ENCODE results near the gene LPCAT3. TPM values are rescaled to one million over a fixed set of nuclear protein-coding genes. Genes with fewer than 3 reads are reported as not detected.

LPCAT3 gene
- total RNA-seq, 3 donors from 2014 or later, result 79.8 to 121 (median 102) TPM

DNA sequence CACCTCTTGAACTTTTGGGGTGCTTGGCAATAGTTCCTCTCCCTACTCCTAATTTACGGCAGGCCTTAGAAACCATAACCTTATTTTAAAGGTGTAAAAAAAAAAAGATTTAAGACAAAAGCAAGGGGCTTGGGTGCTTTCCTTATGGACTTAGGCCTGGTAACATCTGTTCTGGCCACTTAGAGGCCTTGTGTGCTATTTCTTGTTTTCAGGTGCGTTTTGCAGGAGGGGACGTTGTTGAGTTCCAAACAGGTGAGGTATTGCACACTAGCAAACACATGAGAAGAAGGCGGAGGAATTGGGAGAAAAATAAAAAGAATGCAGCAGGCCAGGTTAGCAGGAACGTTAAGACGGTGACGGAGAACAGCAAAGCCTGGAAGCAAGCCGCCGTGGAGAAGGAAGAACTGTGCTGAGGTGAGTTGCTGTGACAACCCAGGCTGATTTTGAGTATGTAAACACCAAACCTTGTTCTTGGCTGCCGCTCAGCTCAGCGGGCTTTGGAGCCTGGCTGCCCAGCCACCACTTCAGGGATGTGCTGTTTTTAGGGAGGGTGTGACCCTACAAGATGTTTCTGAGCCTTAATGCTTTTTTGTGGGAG, 30.2 kb downstream of the LPCAT3 start:
- TF ChIP-seq, protein P1, sequence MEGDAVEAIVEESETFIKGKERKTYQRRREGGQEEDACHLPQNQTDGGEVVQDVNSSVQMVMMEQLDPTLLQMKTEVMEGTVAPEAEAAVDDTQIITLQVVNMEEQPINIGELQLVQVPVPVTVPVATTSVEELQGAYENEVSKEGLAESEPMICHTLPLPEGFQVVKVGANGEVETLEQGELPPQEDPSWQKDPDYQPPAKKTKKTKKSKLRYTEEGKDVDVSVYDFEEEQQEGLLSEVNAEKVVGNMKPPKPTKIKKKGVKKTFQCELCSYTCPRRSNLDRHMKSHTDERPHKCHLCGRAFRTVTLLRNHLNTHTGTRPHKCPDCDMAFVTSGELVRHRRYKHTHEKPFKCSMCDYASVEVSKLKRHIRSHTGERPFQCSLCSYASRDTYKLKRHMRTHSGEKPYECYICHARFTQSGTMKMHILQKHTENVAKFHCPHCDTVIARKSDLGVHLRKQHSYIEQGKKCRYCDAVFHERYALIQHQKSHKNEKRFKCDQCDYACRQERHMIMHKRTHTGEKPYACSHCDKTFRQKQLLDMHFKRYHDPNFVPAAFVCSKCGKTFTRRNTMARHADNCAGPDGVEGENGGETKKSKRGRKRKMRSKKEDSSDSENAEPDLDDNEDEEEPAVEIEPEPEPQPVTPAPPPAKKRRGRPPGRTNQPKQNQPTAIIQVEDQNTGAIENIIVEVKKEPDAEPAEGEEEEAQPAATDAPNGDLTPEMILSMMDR (IDR thresholded peaks at IDR 0.05), result no peak
- intact Hi-C loops (cut with DNase I, micrococcal nuclease), result no loop called here
- peaks cover 15% of the 10 kb centered on the region for H3K4me1 ChIP-seq (ENCODE audit: low read depth)
- no peaks in the 10 kb centered on the region for H3K36me3 ChIP-seq (ENCODE audit: low read depth)
- no peak overlapping the region for H3K4me3 ChIP-seq
- H3K9me3 ChIP-seq, result no peaks in the 10 kb centered on the region
- ATAC-seq (peak; percentile 90), DNase-seq (peak; percentile 60 to 70 (median 66))

DNA sequence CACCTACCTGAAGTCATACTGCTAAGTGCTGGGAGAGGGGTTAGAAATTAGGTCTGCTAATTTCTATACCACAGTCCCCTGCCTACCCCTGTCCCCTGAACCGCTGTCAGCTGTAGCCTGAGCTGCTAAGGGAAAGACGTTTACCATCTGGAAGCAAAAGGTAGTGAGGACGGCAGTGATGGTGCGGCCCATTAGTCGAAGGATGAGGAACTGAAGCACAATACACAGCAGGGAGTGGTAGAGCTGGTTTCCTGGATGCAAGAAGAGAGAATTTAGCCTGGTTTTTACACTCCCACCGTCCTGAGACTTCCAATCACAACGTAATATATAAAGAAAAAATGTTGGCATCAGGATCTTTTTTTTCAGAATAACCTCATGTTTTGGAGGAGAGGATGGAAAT, 35.7 kb downstream of the LPCAT3 start:
- DNase-seq, result no peak
- no peak for ATAC-seq
- no peaks in the 10 kb centered on the region for H3K36me3 ChIP-seq (ENCODE audit: low read depth)
- TF ChIP-seq, protein P1 (IDR thresholded peaks at IDR 0.05), result no peak
- H3K4me1 ChIP-seq (ENCODE audit: low read depth), result peaks cover 5% of the 10 kb centered on the region
- H3K9me3 ChIP-seq, result no peaks in the 10 kb centered on the region
- intact Hi-C loops (cut with DNase I, micrococcal nuclease), result no loop called here
- no peak overlapping the region for H3K4me3 ChIP-seq

DNA sequence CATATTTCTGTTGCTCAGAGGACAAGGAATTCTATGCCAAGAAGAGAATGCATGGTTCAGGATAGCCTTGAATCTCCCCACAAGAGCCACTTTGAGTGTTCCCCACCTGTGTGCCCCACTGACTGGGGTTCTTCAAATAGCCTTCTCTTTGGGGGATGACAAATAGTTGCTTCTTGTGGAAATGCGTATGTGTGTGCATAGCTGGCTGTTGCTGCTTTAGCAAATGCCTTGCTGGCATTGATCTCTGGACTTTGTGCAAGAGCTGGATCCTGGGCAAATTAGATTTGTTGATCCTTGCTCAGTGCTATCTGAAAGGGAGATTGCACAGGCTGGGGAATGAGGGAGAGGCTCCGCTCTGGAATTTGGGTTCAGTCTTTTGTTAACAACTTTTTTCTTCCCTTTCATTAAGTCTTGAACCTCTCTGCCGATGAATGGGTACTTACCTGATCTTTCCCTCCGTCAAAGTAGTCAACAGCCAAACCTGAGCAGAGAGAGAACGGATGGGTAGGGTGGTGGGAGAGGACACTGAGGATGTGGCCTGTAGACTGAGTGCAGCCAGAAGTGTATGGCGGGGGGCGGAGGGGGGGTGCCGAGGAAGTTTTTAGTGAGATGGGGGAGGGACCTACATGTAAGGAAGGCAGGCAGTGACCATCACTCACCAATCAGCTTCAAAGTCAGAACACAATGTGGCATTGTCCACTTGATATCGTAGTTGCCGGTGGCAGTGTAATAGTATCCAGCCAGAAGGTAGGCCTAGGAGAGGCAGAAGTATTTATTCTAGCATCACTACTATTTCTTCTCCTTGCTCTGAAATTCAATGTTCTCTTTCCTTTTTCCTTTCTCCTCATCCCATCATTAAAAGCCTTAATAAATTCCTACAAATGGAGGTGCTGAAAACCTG, 36.9 kb downstream of the LPCAT3 start:
- no peak for ATAC-seq

DNA sequence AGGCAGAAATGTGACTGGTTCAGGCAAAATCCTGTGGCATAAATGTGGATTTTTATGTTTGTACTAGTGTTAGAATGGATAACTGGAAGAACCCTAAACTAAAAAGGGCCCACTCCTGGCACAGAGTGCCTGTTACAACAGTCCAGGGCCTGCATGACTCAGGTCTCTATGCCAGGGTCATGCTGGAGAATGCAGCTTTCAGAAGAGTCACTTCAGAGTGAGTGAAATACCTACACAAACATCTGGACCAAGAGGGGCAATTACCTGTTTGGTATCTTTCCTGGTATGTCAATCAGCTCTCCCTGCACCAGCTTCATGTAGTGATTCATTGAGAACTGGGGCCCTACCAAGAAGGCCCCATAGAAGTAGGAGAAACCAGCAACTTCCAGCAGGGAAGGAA, 37.5 kb downstream of the LPCAT3 start:
- Histone ChIP-seq H3K4me1 (ENCODE audit: low read depth) (peaks cover 5% of the 10 kb centered on the region), H3K36me3 (ENCODE audit: low read depth) (no peaks in the 10 kb centered on the region), H3K4me3 (no peak overlapping the region), H3K9me3 (no peaks in the 10 kb centered on the region)
- intact Hi-C loops (cut with DNase I, micrococcal nuclease), result no loop called here
- no peak for ATAC-seq
- no peak for DNase-seq
- TF ChIP-seq, protein P1 (IDR thresholded peaks at IDR 0.05), result no peak

More for the DNA sequence above, 36.9 kb downstream of the LPCAT3 start:
- TF ChIP-seq, protein P1 (IDR thresholded peaks at IDR 0.05), result no peak
- Histone ChIP-seq H3K9me3 (no peaks in the 10 kb centered on the region), H3K36me3 (ENCODE audit: low read depth) (no peaks in the 10 kb centered on the region), H3K4me3 (no peak overlapping the region), H3K4me1 (ENCODE audit: low read depth) (peaks cover 5% of the 10 kb centered on the region)
- intact Hi-C loops (cut with DNase I, micrococcal nuclease), result no loop called here
- DNase-seq, result no peak

DNA sequence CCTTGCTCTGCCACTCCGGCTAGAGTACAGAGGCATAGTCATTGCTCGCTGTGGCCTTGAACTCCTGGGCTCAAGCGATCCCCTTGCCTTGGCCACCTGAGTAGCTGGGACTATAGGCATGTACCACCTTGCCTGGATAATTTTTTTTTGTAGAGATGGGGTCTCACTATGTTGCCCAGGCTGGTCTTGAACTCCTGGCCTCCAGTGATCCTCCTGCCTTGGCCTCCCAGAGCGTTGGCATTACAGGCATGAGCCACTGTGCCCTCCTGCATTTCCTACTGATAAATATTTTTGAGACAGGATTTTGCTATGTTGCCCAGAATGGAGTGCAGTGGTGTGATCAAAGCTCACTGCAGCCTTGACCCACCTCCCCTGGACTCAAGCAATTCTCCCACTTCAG, 38.2 kb downstream of the LPCAT3 start:
- Histone ChIP-seq H3K4me3 (no peak overlapping the region), H3K36me3 (ENCODE audit: low read depth) (no peaks in the 10 kb centered on the region), H3K4me1 (ENCODE audit: low read depth) (peaks cover 5% of the 10 kb centered on the region), H3K9me3 (no peaks in the 10 kb centered on the region)
- intact Hi-C loops (cut with DNase I, micrococcal nuclease), result no loop called here
- ATAC-seq (no peak), DNase-seq (no peak)
- TF ChIP-seq, protein P1 (IDR thresholded peaks at IDR 0.05), result no peak
